DMS114 treated with DMSO at 0.1 percent for 48 hours (cell line): Measurements from ENCODE around the gene DST.
"Not testable (repeated sequence)": the region's sequence is repeated elsewhere in the genome, so short reads cannot be mapped to it uniquely, and the experiment has no call there.

Source experiments
- DNase-seq: peaks from one replicate; lab custom pipeline; 2025; ENCODE audit not compliant: unreplicated experiment; lab: John Stamatoyannopoulos, UW

DST gene

GRCh38 chr6:56664029-56664428 lies 21.3 kb upstream of the DST start:
- no peak for DNase-seq

DNA sequence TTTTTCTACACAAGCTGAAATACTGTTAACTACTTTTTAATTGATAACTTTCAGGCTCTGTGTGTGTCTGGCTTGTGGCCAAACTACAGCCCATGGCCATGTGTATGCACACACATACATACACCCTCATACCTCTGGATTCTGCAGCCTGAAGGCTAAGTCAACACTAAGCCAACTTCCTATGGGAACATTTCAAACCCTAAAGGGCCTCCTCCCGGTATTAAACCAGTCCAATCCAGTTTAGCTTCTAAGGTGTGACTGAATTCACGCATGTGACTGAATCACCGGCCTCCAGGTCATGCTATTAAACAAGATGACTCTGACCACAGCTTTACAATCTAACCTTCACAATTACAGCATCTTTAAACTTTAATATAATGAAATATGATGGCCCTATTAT lies 20.7 kb upstream of the DST start:
- no peak for DNase-seq

DNA sequence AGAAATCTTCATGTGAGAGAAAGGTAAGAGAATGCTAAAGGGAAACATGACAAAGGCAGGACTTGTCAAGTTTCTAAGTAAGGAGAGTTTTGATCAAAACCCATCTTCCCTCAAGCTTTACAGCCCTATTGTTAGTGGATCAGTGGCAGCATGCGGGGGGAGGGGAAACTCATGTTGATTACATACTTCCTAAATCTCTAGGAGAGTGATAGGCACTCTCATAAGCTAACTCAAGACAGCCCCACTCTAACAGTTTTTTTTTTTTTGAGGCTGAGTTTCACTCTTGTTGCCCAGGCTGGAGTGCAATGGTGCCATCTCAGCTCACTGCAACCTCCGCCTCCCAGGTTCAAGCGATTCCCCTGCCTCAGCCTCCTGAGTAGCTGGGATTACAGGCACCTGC lies 18.6 kb upstream of the DST start:
- DNase-seq: not testable (repeated sequence)

DNA sequence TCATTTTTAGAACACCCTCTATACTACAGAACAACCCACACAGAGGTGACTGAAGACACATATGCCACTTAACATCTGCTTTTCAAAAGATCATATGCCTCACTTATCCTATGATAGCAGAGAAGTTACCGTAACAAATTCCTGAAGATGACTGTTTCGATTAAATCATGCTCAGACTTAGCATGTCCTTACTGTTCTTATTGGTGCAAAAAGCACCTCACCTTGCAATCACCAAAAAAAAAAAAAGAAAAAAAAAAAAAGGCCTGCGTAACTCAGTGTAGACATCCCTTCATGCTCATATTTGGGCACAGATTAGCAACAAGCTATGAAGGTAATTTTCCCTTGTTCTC lies 17.7 kb upstream of the DST start:
- no peak for DNase-seq

DNA sequence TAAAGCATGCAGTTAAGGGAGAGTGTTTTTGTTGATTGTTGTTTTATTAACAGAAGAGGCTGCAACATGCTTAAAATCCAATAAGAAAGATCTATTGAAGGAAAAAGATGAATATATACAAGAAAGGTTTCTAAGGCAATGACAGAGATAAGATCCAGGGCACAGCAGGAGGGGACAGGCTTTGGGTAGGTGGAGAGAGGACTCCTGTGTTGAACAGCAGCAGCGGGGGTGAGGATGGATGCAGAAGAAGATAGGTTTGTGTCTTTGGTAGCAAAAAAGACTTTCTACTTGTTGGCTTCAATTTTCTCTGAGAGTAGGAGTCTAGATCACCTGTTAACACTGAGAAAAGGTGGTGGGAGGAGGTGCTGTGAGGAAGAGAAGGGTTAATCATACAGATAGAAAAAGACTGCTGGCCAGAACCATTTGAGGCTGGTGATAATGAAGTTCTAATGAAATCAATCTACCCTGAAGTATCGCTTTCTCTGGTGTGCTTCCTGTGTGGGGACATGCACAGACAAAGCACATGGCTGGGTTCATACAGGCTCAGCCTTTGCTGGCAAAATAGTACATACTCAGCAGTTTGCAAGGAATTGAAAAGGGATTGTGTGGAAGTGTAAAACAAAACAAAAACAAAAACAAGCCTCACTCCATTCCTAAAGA lies 17.2 kb upstream of the DST start:
- DNase-seq: no peak

GRCh38 chr6:56658326-56658725 lies 15.6 kb upstream of the DST start:
- DNase-seq: no peak

- no peak for DNase-seq
Observed at GRCh38 chr6:56657354-56657753, 14.7 kb upstream of the DST start.

DNA sequence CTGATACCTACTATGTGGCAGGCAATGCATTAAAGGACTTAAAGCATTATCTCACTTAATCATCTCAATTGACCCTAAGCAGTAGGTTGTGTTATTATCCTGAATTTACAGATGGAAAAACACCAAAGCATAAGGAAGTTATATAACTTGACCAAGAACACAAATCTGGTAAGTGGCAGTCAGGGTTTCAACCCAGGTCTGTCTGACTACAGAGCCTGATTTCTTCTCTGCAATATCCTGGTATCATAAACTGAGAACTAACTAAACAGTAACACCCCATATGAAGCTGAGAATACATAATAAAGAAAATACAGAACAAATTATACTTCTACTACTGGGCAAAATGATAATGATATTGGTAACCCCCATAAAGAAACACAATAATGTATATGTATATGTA lies 13.8 kb upstream of the DST start:
- no peak for DNase-seq

GRCh38 chr6:56655996-56656395 lies 13.3 kb upstream of the DST start:
- no peak for DNase-seq

GRCh38 chr6:56655249-56655648 lies 12.6 kb upstream of the DST start:
- no peak for DNase-seq

DNA sequence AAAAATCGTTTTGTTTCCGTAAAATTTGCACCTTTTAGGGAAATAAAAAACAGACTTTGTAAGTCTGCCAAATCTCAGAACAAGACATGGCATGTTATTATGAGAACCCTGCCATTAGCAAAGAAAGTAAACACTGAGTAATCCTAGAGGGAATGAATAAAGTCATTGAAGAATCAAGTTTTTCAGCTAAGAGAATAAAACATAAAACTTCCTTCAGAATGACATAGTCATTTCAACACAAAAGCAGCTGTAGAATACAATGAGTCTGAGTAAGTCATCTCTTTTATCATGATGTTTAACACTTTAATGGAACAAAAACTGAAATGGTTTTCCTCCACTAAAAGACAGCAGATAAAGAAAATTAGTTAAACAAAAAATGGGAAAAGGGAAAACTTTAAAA lies 10.3 kb upstream of the DST start:
- no peak for DNase-seq

- DNase-seq: no peak
Observed at GRCh38 chr6:56652231-56652630, 9.5 kb upstream of the DST start.

DNA sequence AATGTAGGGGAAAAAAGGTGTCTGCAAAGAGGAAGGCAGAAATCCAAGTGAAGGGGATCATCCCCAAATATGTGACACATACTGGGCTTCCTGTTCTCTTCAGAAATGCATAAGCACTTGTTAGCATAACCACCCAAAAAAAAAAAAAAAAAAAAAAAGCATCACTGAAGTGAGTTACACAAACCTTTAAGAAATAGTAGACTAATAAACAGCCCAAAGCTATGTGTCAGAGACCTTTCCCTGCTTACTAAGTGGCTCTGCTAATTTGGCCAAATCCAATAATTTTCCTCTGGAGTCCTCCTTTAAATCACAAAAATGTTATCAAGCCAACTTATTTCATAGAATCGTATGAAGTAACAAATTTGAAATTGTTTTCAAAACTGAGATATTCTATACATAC lies 7.5 kb upstream of the DST start:
- no peak for DNase-seq

- no peak for DNase-seq
Observed at GRCh38 chr6:56649782-56650181, 7.1 kb upstream of the DST start.

GRCh38 chr6:56649053-56649769 lies 6.5 kb upstream of the DST start:
- no peak for DNase-seq

DNA sequence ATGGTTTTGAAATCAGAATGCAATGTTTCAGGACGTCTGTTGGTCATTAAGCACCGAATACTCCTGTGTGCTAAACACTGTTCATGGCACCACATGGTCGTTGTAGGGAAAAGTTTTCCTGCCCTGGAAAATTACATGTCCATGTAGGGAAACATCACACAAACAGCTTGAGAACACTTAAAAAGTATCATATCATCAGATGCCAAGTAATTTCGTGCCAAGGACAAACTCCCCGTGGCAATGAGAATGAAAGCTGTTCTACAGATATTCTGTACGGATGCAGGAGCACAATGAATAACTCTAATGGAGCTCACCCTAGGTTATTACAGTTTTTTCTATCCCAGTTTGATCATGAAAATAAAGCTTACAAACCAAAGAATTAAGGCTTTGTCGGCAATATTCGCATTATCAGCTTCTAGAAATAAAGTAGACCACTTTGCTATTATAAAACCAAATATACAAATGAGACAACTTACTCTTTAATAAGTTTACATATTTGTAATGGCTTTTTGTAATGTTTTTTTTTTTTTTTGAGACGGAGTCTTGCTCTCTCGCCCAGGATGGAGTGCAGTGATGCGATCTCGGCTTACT lies 4.6 kb upstream of the DST start:
- no peak for DNase-seq

DNA sequence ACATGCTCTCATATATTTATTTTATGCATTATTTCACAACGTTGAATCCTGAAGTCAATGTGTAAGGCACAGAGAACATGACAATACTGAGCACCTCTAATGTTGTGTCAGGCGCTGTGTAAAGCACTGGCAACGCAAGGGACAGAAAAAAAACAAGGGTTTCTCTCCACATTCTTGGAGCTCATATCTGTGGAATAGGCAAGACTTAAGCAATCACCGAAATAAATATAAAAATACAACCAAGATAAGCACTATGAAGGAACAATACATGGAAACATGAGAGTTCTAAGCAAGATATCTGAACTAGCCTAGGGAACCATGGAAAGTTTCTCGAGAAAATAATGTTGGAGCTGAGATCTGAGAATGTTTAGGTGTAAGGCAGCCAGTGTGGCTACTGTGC lies 1.7 kb upstream of the DST start:
- no peak for DNase-seq

DNA sequence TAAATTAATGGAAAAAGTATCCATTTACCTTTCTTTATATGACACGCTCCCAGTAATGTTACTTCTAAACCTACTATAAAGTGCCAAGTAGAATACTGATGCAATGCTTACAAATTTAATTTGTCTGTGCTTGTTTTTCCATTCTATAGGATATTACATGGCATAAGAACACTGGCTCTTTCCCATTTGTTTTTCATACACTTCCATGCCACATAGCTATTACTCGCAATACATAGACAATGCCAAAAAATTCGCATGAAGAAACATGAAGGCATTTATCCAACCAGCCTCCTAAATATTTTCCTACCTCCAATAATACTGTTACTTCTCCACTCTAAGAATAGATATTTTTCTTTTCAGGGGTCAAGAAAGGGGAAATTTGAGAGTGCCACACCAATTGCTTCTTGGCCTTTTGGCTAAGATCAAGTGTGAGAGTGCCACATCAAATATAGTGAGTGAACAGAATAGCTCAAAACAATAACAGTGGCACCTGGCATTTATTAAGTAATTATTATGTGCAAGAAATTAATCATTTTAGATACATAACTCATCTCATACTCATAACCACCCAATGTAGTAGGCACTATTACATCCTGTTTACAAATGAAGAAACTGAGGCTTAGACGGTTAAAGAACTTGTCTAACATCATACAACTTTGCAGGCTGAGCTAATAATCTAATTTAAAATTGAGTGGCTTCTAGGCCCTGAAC lies 845 bp upstream of the DST start:
- no peak for DNase-seq

GRCh38 chr6:56640374-56640773 lies 2.3 kb downstream of the DST start:
- no peak for DNase-seq

GRCh38 chr6:56638760-56639159 lies 3.9 kb downstream of the DST start:
- no peak for DNase-seq

DNA sequence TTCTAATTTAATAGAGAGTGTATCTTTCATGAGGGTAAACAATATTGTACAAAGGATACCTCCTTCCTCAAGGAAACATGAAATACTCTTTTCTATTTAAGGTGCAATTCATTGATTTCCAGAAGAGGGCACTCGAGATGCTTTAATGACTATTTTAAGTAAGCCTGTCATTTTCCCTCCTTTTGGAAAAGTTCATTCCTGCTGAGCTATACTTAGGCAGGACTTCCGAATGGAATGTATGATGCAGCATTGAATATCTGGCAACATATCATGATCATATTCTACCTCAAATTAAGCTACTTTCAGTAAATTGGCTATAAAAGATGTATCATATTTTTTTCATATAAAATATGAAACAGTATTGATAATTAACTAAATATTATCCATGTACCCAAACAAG lies 5.0 kb downstream of the DST start:
- peak; percentile 62 for DNase-seq

GRCh38 chr6:56628105-56628504 lies 14.6 kb downstream of the DST start:
- DNase-seq: no peak
